ENCODE measurements around the gene PRMT2. TPM values are rescaled to one million over a fixed set of nuclear protein-coding genes. Genes with fewer than 3 reads are reported as not detected.

PRMT2 gene
- total RNA-seq, 1 donor from 2014 or later, result 152 TPM

GRCh38 chr21:46641656-46642055, 6.2 kb downstream of the PRMT2 start:
- no peak for DNase-seq (ENCODE audit: low spot score)

- no peak for DNase-seq (ENCODE audit: low spot score)
Measured at GRCh38 chr21:46643379-46644177, 8.1 kb downstream of the PRMT2 start.

DNA sequence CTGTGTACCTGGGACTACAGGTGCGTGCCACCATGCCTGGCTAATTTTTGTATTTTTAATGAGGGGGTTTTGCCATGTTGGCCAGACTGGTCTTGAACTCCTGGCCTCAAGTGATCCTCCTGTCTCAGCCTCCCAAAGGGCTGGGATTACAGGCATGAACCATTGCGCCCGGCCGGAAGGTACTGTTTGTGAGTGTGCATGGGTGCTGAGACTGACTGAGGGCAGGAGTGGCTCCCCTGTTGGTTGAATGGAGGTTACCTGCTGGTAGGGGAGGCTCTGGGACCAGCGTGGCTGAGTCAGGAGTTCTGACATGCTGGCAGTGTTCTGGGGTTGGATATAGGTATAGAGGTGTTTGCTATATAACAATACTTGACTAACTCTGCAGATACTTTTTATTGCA, 10.4 kb downstream of the PRMT2 start:
- DNase-seq (ENCODE audit: low spot score), result no peak

GRCh38 chr21:46646541-46647154, 11.2 kb downstream of the PRMT2 start:
- DNase-seq (ENCODE audit: low spot score), result no peak

DNA sequence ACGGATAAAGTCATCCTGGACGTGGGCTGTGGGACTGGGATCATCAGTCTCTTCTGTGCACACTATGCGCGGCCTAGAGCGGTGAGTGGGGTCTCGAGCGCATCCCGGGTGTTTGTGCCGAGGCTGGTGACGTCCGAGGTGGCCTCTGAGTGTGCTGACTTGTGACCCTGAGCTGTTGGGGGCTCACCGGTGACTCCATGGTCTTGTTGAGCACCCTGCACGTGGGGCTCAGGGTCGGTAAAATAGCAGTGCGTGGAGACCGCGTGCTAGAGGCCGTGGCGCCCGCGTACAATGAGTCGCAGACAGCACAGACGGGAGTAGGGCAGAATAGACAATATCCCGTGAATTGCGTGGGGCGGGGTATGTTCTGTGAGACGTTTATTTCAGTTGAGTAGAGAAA, 13.1 kb downstream of the PRMT2 start:
- no peak for DNase-seq (ENCODE audit: low spot score)

- no peak for DNase-seq (ENCODE audit: low spot score)
Measured at GRCh38 chr21:46649356-46649755, 13.9 kb downstream of the PRMT2 start.

- no peak for DNase-seq (ENCODE audit: low spot score)
Measured at GRCh38 chr21:46650476-46651098, 15.1 kb downstream of the PRMT2 start.

DNA sequence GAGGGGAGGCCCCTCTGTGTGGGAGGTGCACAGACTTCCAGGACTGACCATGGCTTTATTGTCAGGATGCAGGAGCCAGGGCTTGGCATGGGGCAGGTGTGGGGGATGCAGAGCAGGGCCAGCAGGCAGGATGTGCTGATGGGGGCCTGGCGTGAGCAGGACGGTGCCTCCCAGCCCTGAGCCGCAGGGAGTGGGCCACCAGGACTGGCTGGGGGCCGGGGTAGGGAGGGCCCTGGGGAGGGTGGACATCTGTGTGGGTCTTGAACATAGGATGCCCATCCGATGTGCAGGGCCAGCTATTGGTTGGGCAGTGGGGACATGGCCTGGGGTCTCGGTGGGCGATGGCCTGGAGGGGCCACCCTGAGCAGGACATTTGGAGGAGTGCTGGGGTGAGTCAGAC, 15.6 kb downstream of the PRMT2 start:
- DNase-seq (ENCODE audit: low spot score), result no peak

- no peak for DNase-seq (ENCODE audit: low spot score)
Measured at GRCh38 chr21:46655230-46655629, 19.8 kb downstream of the PRMT2 start.

DNA sequence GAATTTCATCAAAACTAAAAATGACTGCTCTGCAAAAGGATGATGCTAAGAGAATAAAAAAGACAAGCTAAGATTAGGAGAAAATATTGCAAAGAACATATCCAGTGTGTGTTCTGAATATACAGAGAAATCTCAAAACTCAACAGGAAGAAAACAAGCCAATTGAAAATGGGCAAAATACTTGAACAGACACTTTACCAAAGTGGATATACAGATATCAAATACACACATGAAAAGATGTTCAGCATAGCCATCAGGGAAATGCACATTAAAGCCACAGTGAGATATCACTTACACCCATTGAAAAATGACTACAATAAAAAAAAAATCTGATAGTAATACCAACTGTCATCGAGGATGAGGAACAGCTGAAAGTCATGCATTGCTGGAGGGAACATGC, 21.3 kb downstream of the PRMT2 start:
- no peak for DNase-seq (ENCODE audit: low spot score)

DNA sequence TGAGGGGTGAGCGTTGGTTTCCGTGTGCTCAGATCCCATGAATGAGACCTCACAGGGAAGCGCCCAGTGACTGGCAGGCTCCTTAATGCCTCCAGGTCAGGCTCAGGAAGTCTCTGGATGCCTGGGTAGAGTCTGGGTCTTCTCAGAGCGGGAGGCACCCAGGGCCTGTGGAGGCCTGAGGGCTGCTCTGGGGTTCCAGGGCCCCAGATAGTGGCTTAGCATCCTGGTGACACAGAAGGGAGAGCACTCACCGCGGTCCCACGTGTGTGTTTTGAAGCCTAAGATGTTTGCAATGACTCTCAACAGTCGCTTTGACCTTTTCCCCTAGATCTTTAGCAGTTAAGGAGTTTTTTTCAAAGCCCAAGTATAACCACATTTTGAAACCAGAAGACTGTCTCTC, 25.0 kb downstream of the PRMT2 start:
- no peak for DNase-seq (ENCODE audit: low spot score)

DNA sequence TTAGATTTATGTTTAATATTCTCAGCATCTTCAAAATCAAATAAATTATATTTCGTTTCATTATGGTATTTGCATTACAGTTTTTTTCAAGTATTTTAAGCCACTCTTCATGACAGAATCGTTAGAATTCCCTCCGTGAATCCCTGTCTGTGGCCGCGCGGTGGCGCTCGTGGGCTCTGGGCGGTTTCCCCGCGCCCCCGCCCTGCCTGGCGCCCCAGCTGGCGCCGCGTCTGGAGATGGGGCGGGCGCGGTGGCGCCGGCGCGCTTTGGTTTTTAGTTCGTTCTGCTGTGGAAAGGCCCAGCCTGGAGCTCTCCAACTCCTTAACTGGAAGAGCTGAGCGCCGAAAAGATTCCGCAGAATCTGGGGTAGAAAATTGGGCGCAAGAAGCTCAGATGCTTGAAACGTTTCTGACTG, 25.7 kb downstream of the PRMT2 start:
- DNase-seq (ENCODE audit: low spot score), result peak; percentile 71

DNA sequence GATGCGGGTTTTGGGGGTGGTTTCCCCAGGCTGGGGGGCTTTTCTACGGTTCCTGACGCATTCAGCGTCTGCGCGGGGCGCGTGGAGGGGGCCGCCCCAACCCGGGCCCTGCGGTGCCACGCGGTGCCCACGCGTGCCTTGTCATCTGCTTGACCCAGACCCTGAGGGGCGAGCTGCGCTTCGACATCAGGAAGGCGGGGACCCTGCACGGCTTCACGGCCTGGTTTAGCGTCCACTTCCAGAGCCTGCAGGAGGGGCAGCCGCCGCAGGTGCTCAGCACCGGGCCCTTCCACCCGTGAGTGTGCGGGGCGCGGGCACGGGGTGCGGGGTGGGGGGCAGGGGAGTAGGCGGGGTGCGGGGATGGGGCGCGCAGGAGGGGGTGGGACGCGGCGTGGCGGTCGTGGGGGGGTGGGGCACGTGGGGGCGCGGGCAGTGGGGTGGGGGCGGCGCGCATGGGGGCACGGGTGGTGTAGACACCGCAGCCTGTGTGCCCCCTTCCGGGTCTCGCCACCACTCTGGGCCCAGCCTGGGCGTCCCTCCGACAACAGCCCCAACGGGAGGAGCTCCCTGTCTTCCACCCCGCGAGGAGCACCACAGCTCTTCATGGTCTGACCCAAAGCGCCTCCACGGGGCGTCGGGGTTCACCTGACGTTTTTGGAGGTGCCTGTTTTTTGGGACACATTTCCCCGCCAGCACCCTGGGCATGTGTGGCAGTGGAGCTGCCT, 26.3 kb downstream of the PRMT2 start:
- DNase-seq (ENCODE audit: low spot score), result no peak

- no peak for DNase-seq (ENCODE audit: low spot score)
Measured at GRCh38 chr21:46662367-46662654, 26.8 kb downstream of the PRMT2 start.

DNA sequence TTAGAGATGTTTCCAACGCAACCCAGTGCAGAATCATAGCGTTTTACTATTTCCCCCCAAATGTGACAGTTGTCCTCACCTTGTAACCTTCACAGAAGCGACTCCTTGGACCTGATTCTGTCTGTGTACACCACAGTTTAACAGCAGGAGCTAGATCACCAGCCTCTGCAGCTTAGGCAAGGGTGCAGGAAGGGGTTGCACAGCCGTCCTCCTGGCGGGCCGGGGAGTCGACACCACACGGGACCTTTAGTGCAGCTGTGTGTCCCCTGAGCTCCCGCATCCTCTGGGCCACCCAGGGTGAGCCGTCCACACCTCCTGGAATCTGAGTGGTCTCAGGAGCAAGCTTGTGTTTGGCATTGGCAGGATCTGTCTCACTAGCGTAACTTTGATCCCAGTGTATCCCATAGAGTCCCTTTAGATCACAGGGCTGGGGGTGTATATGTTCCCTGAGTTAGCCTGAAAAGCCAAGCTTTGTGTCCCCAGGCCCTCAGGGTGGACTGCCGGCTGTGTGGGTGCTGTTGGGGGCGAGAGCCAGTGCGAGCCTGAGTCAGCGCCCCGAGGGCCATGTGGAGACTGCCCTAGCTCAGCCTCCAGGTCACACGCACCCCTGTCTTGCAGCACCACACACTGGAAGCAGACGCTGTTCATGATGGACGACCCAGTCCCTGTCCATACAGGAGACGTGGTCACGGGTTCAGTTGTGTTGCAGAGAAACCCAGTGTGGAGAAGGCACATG, 27.5 kb downstream of the PRMT2 start:
- no peak for DNase-seq (ENCODE audit: low spot score)

- DNase-seq (ENCODE audit: low spot score), result no peak
Measured at GRCh38 chr21:46663754-46664153, 28.3 kb downstream of the PRMT2 start.

- no peak for DNase-seq (ENCODE audit: low spot score)
Measured at GRCh38 chr21:46664316-46664995, 29.0 kb downstream of the PRMT2 start.

DNA sequence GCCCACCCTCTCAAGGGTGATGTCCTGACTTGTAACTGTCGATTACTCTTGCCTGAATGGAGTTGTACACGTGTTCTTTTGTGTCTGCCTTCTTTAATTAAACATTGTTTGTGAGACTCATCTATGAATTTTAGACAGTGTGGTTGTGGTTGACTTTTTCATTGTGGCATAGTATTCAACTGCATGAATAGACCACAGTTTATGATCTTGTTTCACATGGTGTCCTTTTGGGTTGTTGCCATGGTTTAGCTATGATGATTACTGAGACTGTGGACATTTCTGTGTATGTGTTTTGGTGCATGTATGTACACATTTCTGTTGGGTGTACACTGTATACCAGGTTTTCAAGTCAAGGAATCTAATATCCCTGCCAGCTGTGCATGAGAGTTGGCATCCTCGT, 30.1 kb downstream of the PRMT2 start:
- DNase-seq (ENCODE audit: low spot score), result no peak

DNA sequence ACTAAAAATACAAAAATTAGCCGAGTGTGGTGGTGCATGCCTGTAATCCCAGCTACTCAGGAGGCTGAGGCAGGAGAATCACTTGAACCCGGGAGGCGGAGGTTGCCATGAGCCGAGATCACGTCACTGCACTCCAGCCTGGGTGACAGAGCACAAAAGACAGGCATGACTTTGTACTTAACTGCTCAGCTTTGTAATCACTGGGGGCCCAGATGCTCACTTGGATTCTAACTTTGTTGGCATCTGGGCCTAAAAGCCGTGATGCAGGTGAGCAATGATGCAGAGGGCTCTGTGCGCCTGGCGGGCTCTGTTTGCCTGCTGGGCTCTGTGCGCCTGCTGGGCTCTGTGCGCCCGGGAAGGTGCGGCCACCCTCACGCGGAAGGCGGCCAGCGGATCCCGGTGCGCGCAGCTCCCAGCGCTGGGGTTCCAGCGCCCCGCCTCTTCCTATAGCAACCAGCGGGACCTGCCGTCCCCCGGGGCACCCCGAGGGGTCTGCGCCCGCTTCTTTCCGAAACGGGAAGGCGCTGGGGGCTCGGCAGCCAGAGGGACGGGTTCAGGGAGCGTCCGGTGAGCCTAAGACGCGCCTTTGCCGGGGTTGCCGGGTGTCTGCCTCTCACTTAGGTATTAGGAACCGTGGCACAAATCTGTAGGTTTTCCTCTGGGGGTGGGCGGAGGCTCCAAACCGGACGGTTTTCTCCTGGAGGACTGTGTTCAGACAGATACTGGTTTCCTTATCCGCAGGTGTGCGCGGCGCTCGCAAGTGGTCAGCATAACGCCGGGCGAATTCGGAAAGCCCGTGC, 31.7 kb downstream of the PRMT2 start:
- peak; percentile 22 for DNase-seq (ENCODE audit: low spot score)

DNA sequence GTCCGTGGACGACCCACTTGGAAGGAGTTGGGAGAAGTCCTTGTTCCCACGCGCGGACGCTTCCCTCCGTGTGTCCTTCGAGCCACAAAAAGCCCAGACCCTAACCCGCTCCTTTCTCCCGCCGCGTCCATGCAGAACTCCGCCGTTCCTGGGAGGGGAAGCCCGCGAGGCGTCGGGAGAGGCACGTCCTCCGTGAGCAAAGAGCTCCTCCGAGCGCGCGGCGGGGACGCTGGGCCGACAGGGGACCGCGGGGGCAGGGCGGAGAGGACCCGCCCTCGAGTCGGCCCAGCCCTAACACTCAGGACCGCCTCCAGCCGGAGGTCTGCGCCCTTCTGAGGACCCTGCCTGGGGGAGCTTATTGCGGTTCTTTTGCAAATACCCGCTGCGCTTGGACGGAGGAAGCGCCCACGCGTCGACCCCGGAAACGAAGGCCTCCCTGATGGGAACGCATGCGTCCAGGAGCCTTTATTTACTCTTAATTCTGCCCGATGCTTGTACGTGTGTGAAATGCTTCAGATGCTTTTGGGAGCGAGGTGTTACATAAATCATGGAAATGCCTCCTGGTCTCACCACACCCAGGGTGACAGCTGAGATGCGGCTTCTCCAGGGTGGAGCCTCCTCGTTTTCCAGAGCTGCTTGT, 32.4 kb downstream of the PRMT2 start:
- DNase-seq (ENCODE audit: low spot score), result peak; percentile 38

Measured in umbilical cord (tissue), 2 donors.